ENCODE results near the gene KLHL9.

GRCh38 chr9:21357479-21358460 is 22.6 kb upstream of the KLHL9 start:
- TF ChIP-seq CTCF (conservative IDR thresholded peaks at IDR 0.05 in 1 of 2, IDR thresholded peaks at IDR 0.05 in 1 of 2; ENCODE audit: low read depth in 1 of 2, low read length in 2 of 2): no peak
- TF ChIP-seq EZH2 (IDR thresholded peaks at IDR 0.05; ENCODE audit: low read length, missing control alignments): no peak
